MM.1S (cell line): Measurements from ENCODE around the gene ARMC2.

ENCODE experiments used
- CTCF ChIP-seq: fragments of 300-600 bp; sonication (generic); IDR thresholded peaks from 2 replicates; pipeline ENCODE4 v1.5.1; 2016; ENCODE audit warnings: antibody characterized with exemption, low read length, mixed read lengths
- EZH2 ChIP-seq: fragments of 300-600 bp; sonication (generic); optimal IDR thresholded peaks from 2 replicates; pipeline ENCODE3; 2017; ENCODE audit warnings: low read depth, mild to moderate bottlenecking, antibody characterized with exemption, low read length, mixed read lengths

- TF ChIP-seq CTCF (no peak), EZH2 (no peak)
Measured at GRCh38 chr6:109023356-109023925, 175.2 kb downstream of the ARMC2 start.
